OCI-LY7 (cell line): ENCODE results near the gene CLN5.

Experiments
- EZH2phosphoT487 ChIP-seq: fragments of 200-600 bp; sonication (generic); IDR thresholded peaks from 2 replicates; pipeline ENCODE4 v1.6.1; 2018; ENCODE audit warnings: low read depth, borderline replicate concordance, mild to moderate bottlenecking, mixed run types, antibody characterized with exemption, low read length, moderate library complexity, mixed read lengths
- TF ChIP-seq, protein P1 (sequence below): fragments of 200-600 bp; sonication (generic); conservative IDR thresholded peaks from 2 replicates; pipeline ENCODE4 v1.5.1; 2014; ENCODE audit warnings: mild to moderate bottlenecking, antibody characterized with exemption, low read length, moderate library complexity, mixed read lengths

DNA sequence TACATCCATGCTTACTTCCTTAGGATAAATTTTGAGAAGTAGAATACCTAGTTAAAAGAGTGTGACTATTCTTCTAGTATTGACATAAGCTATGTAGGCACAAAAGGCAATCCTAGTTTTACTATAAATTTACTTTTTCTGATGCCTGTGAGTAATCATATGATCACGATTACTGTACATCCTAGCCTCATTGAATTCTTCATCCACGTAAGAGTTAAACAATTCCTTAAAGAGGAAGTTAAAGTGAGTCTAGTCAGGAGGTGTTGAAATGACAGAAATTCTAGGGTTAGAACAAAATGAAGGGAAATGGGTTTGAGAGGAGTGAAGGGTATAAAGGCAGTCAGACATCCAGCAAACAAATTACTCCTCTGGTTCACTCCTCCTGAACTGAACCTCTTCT lies 43.7 kb upstream of the CLN5 start, which contains the start of gene ACOD1:
- TF ChIP-seq, protein P1, sequence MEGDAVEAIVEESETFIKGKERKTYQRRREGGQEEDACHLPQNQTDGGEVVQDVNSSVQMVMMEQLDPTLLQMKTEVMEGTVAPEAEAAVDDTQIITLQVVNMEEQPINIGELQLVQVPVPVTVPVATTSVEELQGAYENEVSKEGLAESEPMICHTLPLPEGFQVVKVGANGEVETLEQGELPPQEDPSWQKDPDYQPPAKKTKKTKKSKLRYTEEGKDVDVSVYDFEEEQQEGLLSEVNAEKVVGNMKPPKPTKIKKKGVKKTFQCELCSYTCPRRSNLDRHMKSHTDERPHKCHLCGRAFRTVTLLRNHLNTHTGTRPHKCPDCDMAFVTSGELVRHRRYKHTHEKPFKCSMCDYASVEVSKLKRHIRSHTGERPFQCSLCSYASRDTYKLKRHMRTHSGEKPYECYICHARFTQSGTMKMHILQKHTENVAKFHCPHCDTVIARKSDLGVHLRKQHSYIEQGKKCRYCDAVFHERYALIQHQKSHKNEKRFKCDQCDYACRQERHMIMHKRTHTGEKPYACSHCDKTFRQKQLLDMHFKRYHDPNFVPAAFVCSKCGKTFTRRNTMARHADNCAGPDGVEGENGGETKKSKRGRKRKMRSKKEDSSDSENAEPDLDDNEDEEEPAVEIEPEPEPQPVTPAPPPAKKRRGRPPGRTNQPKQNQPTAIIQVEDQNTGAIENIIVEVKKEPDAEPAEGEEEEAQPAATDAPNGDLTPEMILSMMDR: no peak
- no peak for TF ChIP-seq EZH2phosphoT487
